ENCODE data around the gene ZNF791. TPM values are rescaled to one million over a fixed set of nuclear protein-coding genes. Genes with fewer than 3 reads are reported as not detected.

The ZNF791 gene
- total RNA-seq, 1 experiment from 2014 or later: 23.9 TPM

DNA sequence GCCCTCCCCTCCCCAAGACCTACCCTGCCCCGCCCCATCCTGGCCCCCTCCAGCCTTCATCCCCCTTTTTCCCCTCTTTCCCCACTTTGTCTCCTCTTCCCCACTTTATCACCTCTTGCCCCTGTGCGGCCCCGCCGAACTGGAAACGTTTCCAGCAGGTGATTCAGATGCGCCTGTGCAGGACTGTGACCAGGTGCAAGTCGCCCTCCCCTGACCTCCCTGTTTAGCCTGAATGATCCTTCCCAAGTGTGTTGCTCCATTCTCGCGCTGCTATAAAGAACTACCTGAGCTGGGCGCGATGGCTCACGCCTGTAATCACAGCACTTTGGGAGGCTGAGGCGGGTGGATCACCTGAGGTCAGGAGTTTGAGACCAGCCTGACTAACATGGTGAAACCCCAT, 25.9 kb downstream of the ZNF791 start:
- TF ChIP-seq EMX1 (CRISPR knock-in tag; IDR thresholded peaks at IDR 0.05) (no peak), SMAD4 (CRISPR knock-in tag; IDR thresholded peaks at IDR 0.05) (no peak), NR2C2 (CRISPR knock-in tag; IDR thresholded peaks at IDR 0.05) (no peak), IRF2 (CRISPR knock-in tag; IDR thresholded peaks at IDR 0.05; ENCODE audit: borderline replicate concordance, low read depth) (no peak), JUN (CRISPR knock-in tag; IDR thresholded peaks at IDR 0.05) (no peak), TCF7 (CRISPR knock-in tag; IDR thresholded peaks at IDR 0.05; ENCODE audit: low read depth) (no peak), NFATC4 (CRISPR knock-in tag; IDR thresholded peaks at IDR 0.05) (no peak)
- TF ChIP-seq, protein P1, sequence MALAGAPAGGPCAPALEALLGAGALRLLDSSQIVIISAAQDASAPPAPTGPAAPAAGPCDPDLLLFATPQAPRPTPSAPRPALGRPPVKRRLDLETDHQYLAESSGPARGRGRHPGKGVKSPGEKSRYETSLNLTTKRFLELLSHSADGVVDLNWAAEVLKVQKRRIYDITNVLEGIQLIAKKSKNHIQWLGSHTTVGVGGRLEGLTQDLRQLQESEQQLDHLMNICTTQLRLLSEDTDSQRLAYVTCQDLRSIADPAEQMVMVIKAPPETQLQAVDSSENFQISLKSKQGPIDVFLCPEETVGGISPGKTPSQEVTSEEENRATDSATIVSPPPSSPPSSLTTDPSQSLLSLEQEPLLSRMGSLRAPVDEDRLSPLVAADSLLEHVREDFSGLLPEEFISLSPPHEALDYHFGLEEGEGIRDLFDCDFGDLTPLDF (CRISPR knock-in tag; IDR thresholded peaks at IDR 0.05): no peak
- TF ChIP-seq, protein P2, sequence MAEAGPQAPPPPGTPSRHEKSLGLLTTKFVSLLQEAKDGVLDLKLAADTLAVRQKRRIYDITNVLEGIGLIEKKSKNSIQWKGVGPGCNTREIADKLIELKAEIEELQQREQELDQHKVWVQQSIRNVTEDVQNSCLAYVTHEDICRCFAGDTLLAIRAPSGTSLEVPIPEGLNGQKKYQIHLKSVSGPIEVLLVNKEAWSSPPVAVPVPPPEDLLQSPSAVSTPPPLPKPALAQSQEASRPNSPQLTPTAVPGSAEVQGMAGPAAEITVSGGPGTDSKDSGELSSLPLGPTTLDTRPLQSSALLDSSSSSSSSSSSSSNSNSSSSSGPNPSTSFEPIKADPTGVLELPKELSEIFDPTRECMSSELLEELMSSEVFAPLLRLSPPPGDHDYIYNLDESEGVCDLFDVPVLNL (CRISPR knock-in tag; IDR thresholded peaks at IDR 0.05; ENCODE audit: borderline replicate concordance, low read depth): no peak
- TF ChIP-seq, protein P3, sequence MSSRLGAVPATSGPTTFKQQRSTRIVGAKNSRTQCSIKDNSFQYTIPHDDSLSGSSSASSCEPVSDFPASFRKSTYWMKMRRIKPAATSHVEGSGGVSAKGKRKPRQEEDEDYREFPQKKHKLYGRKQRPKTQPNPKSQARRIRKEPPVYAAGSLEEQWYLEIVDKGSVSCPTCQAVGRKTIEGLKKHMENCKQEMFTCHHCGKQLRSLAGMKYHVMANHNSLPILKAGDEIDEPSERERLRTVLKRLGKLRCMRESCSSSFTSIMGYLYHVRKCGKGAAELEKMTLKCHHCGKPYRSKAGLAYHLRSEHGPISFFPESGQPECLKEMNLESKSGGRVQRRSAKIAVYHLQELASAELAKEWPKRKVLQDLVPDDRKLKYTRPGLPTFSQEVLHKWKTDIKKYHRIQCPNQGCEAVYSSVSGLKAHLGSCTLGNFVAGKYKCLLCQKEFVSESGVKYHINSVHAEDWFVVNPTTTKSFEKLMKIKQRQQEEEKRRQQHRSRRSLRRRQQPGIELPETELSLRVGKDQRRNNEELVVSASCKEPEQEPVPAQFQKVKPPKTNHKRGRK (CRISPR knock-in tag; IDR thresholded peaks at IDR 0.05; ENCODE audit: borderline replicate concordance): no peak
- TF ChIP-seq, protein P4, sequence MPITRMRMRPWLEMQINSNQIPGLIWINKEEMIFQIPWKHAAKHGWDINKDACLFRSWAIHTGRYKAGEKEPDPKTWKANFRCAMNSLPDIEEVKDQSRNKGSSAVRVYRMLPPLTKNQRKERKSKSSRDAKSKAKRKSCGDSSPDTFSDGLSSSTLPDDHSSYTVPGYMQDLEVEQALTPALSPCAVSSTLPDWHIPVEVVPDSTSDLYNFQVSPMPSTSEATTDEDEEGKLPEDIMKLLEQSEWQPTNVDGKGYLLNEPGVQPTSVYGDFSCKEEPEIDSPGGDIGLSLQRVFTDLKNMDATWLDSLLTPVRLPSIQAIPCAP (CRISPR knock-in tag; IDR thresholded peaks at IDR 0.05): no peak
- Mint-ChIP-seq H3K4me1 (0 out of 2 replicates have a peak, but pooled peaks cover 7% of the 10 kb centered on the region), H3K27ac (no peak overlapping the region), H3K4me3 (no peak overlapping the region), H3K36me3 (no peaks in the 10 kb centered on the region), H3K9me3 (no peaks in the 10 kb centered on the region), H3K27me3 (ENCODE audit: low read depth) (peaks cover 13% of the 10 kb centered on the region; the same call in 1 of the 2 replicates)
- CTCF ChIA-PET: no interaction called here
- POLR2A ChIA-PET: no interaction called here
- ATAC-seq (no peak), DNase-seq (ENCODE audit: low spot score) (no peak)

DNA sequence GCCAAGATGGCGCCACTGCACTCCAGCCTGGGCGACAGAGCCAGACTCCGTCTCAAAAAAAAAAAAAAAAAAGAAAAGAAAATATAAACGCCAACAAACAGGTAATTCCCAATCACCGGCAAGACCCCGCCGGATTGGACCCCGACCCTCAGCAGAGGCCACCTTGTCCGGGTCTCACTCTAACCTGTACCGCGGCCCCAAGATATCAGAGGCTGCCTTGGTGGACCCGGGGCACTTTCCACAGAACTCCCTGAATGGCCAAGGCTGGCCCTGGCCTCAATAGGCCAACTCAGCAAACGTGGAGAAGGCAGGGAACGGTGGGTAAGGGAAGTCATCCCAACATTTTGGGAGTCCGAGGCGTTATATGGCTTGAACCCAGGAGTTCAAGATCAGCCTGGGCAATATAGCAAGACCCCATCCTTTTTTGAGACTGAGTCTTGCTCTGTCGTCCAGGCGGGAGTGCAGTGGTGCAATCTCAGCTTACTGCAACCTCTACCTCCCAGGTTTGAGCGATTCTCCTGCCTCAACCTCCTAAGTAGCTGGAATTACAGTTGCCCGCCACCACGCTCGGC, 28.0 kb downstream of the ZNF791 start:
- no peak overlapping the region for H3K4me3 Mint-ChIP-seq
- TF ChIP-seq ZNF121 (CRISPR knock-in tag; IDR thresholded peaks at IDR 0.05): 0 out of 2 replicates have a peak, but pooled peaks have one; percentile 33
- TF ChIP-seq, protein P1 (CRISPR knock-in tag; IDR thresholded peaks at IDR 0.05): no peak
- H3K27ac Mint-ChIP-seq: no peak overlapping the region
- H3K27me3 Mint-ChIP-seq (ENCODE audit: low read depth): peaks cover 16% of the 10 kb centered on the region; the same call in 1 of the 2 replicates
- ChIA-PET CTCF (interaction anchor here (0.7 to 2.2 kb wide), 3 partner anchors 10 to 98 kb away, joined by 3 to 17 read pairs (median 6); partner anchors contain the start of gene GET3), POLR2A (no interaction called here)
- H3K4me1 Mint-ChIP-seq: 0 out of 2 replicates have a peak, but pooled peaks cover 7% of the 10 kb centered on the region
- ATAC-seq (no peak), DNase-seq (ENCODE audit: low spot score) (no peak)
- no peaks in the 10 kb centered on the region for H3K36me3 Mint-ChIP-seq
- H3K9me3 Mint-ChIP-seq: no peaks in the 10 kb centered on the region

DNA sequence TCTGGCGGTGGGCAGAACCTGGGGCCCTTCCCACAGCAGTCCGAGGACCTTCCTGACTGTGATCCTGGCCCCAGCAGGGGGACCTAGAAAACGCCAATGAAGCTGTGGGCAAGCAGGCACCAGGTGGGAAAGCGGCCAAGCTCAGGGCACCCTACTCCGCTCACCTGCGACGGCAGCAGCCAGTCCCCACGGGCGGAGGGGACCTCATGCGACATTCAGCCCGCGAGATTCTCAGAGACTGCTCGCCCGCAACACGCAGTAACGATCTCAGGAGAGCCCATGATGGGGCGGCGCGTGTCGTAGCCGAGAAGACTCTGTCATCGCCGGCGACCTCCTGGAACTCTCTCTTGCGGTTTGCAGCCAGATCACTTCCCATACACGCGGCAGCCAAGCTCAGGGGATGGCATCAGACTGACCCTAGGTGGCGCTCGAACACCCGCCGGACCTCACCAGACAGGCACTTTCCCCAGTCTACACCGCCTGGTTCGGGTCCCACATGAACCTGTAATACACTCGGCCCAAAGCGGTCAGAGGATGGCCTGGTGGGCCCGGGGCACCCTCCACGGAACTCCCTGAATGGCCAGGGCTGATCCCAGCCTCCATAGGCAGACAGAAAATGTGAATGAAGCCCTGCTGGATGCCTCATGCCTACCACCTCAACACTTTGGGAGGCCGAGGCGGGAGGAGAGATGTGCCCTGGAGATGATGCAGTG, 29.3 kb downstream of the ZNF791 start:
- ChIA-PET POLR2A (interaction anchor here (0.8 to 1.0 kb wide), 2 partner anchors 24 to 30 kb away, joined by 4 to 5 read pairs; a partner anchor contains a TSS), CTCF (interaction anchor here (0.5 to 2.2 kb wide), 38 partner anchors 9 to 1000 kb away, joined by 3 to 27 read pairs (median 4); partner anchors contain the start of genes MAN2B1, WDR83, ZNF442 and ZNF443)
- peak overlapping the region; percentile 71 for H3K4me3 Mint-ChIP-seq
- no peaks in the 10 kb centered on the region for H3K9me3 Mint-ChIP-seq
- no peaks in the 10 kb centered on the region for H3K36me3 Mint-ChIP-seq
- H3K27me3 Mint-ChIP-seq (ENCODE audit: low read depth): peaks cover 16% of the 10 kb centered on the region; the same call in 1 of the 2 replicates
- 0 out of 2 replicates have a peak, but pooled peaks cover 4% of the 10 kb centered on the region for H3K4me1 Mint-ChIP-seq
- H3K27ac Mint-ChIP-seq: no peak overlapping the region; the same call in 1 of the 2 replicates
- peak; percentile 92 for DNase-seq (ENCODE audit: low spot score)
- ATAC-seq: peak; percentile 94
- TF ChIP-seq, protein P4 (CRISPR knock-in tag; IDR thresholded peaks at IDR 0.05): no peak
- TF ChIP-seq SMAD3 (CRISPR knock-in tag; IDR thresholded peaks at IDR 0.05; ENCODE audit: borderline replicate concordance): no peak
- TF ChIP-seq, protein P1 (CRISPR knock-in tag; IDR thresholded peaks at IDR 0.05): no peak
- 0 out of 2 replicates have a peak, but pooled peaks have one; percentile 26 for TF ChIP-seq MYBL2 (CRISPR knock-in tag; IDR thresholded peaks at IDR 0.05)
- TF ChIP-seq RORB (CRISPR knock-in tag; IDR thresholded peaks at IDR 0.05): no peak
- TF ChIP-seq, protein P5, sequence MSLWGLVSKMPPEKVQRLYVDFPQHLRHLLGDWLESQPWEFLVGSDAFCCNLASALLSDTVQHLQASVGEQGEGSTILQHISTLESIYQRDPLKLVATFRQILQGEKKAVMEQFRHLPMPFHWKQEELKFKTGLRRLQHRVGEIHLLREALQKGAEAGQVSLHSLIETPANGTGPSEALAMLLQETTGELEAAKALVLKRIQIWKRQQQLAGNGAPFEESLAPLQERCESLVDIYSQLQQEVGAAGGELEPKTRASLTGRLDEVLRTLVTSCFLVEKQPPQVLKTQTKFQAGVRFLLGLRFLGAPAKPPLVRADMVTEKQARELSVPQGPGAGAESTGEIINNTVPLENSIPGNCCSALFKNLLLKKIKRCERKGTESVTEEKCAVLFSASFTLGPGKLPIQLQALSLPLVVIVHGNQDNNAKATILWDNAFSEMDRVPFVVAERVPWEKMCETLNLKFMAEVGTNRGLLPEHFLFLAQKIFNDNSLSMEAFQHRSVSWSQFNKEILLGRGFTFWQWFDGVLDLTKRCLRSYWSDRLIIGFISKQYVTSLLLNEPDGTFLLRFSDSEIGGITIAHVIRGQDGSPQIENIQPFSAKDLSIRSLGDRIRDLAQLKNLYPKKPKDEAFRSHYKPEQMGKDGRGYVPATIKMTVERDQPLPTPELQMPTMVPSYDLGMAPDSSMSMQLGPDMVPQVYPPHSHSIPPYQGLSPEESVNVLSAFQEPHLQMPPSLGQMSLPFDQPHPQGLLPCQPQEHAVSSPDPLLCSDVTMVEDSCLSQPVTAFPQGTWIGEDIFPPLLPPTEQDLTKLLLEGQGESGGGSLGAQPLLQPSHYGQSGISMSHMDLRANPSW (CRISPR knock-in tag; conservative IDR thresholded peaks at IDR 0.05; ENCODE audit: low read depth): no peak

All from WTC11 (cell line).